HL-60 (cell line): ENCODE results near the gene TBC1D5.

Source experiments
- GABPA ChIP-seq: IDR thresholded peaks from 2 replicates; pipeline ENCODE4 v1.6.1; 2012; ENCODE audit warnings: low read depth
- POLR2AphosphoS5 ChIP-seq: IDR thresholded peaks from 2 replicates; pipeline ENCODE4 v1.6.1; 2012; ENCODE audit warnings: low read depth
- SPI1 ChIP-seq: IDR thresholded peaks from 2 replicates; pipeline ENCODE4 v1.6.1; 2012; ENCODE audit warnings: low read depth, mild to moderate bottlenecking, borderline replicate concordance
- TF ChIP-seq, protein P1 (sequence below): IDR thresholded peaks from one replicate; pipeline ENCODE4 v1.5.1; 2011; ENCODE audit warnings: low read length, control low read depth, inconsistent platforms; ENCODE audit not compliant: insufficient read depth
- TF ChIP-seq, protein P2 (sequence below): IDR thresholded peaks from 2 replicates; pipeline ENCODE4 v1.6.1; 2012; ENCODE audit warnings: low read depth; ENCODE audit not compliant: insufficient replicate concordance

DNA sequence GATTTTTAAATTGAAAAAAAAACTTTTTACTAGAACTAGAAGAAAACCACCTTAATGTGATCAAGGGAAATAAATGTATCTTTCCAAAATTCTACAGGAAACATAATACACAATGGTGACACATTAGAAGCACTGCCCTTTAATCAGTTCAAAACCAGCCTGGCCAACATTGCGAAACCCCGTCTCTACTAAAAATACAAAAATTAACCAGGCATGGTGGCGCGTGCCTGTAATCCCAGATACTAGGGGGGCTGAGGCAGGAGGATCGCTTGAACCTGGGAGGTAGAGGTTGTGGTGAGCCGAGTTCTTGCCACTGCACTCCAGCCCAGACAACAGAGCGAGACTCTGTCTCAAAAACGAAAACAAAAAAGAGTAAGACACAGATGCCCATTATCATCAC lies 134.5 kb downstream of the TBC1D5 start:
- TF ChIP-seq, protein P1, sequence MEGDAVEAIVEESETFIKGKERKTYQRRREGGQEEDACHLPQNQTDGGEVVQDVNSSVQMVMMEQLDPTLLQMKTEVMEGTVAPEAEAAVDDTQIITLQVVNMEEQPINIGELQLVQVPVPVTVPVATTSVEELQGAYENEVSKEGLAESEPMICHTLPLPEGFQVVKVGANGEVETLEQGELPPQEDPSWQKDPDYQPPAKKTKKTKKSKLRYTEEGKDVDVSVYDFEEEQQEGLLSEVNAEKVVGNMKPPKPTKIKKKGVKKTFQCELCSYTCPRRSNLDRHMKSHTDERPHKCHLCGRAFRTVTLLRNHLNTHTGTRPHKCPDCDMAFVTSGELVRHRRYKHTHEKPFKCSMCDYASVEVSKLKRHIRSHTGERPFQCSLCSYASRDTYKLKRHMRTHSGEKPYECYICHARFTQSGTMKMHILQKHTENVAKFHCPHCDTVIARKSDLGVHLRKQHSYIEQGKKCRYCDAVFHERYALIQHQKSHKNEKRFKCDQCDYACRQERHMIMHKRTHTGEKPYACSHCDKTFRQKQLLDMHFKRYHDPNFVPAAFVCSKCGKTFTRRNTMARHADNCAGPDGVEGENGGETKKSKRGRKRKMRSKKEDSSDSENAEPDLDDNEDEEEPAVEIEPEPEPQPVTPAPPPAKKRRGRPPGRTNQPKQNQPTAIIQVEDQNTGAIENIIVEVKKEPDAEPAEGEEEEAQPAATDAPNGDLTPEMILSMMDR, result no peak
- TF ChIP-seq, protein P2, sequence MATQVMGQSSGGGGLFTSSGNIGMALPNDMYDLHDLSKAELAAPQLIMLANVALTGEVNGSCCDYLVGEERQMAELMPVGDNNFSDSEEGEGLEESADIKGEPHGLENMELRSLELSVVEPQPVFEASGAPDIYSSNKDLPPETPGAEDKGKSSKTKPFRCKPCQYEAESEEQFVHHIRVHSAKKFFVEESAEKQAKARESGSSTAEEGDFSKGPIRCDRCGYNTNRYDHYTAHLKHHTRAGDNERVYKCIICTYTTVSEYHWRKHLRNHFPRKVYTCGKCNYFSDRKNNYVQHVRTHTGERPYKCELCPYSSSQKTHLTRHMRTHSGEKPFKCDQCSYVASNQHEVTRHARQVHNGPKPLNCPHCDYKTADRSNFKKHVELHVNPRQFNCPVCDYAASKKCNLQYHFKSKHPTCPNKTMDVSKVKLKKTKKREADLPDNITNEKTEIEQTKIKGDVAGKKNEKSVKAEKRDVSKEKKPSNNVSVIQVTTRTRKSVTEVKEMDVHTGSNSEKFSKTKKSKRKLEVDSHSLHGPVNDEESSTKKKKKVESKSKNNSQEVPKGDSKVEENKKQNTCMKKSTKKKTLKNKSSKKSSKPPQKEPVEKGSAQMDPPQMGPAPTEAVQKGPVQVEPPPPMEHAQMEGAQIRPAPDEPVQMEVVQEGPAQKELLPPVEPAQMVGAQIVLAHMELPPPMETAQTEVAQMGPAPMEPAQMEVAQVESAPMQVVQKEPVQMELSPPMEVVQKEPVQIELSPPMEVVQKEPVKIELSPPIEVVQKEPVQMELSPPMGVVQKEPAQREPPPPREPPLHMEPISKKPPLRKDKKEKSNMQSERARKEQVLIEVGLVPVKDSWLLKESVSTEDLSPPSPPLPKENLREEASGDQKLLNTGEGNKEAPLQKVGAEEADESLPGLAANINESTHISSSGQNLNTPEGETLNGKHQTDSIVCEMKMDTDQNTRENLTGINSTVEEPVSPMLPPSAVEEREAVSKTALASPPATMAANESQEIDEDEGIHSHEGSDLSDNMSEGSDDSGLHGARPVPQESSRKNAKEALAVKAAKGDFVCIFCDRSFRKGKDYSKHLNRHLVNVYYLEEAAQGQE, result no peak
- TF ChIP-seq POLR2AphosphoS5 (no peak), GABPA (no peak), SPI1 (no peak)
